ENCODE results near the gene NAGK. TPM values are rescaled to one million over a fixed set of nuclear protein-coding genes. Genes with fewer than 3 reads are reported as not detected.
"Not testable (repeated sequence)": the region's sequence is repeated elsewhere in the genome, so short reads cannot be mapped to it uniquely, and the experiment has no call there.

The NAGK gene
- 100 to 1,000 TPM in 3 of 6 donors, 10 to 100 TPM in 3; 74.8 to 140 (median 101) TPM for polyA plus RNA-seq (ENCODE audit: low read depth in 6 of 6)

DNA sequence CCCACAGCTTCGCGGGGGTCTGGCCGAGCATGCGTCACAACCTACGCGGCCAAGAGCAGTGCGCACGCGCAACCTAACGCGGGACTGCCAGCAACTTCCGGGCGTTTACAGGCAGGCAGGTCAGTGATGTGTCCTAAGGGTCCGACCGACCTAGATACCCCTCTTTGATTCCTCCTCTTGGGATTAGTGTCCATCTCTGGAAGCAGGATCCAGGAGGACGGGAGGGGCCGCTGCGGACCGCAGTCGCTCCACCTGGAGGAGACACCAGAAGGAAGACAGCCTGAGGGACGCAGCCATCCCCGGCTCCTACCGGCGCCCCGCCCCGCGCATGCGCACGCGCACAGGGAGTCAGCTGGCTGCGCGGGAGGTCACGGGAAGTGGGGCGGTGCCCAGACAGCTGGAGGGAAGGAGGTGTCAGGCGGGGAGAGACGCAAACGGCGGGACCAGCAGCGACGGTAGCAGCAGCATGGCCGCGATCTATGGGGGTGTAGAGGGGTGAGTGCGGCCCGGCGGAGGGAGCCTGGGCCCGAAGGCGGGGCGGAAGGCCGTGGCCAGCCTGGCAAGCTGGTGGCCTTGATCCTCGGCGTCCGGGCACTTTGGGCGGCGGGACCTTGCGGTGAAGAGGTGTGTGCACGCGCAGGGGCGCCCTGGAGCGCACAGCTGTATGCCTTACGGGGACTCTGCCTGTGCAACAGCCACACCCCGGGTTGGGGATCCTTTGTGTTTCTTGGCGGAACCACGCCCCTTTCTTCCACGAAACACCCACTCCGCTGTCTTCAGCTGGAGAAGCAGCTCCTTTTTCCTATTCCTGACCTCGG, at the start of gene NAGK:
Gene NAGK (plus strand): TSS at position 431 of the 818 bp plus-strand sequence. CDS start 36 bp downstream, at position 467.
- no peaks in the 10 kb centered on the region for H3K27me3 Mint-ChIP-seq
- peak within 1 kb of the TSS; percentile 87 to 99 (median 99) for H3K4me3 Mint-ChIP-seq
- no peaks in the 10 kb centered on the region for H3K9me3 Mint-ChIP-seq
- ATAC-seq (ENCODE audit: low read depth in 2 of 2) (peak; percentile 68 to 73), DNase-seq (peak; percentile 100)
- H3K36me3 Mint-ChIP-seq = peaks cover under 1 to 3% of the 10 kb centered on the region in 2 donors
- peaks cover 54 to 85% (median 84%) of the 10 kb centered on the region in 3 donors for H3K4me1 Mint-ChIP-seq
- H3K27ac Mint-ChIP-seq = peak within 1 kb of the TSS; percentile 89 to 100 (median 100)

DNA sequence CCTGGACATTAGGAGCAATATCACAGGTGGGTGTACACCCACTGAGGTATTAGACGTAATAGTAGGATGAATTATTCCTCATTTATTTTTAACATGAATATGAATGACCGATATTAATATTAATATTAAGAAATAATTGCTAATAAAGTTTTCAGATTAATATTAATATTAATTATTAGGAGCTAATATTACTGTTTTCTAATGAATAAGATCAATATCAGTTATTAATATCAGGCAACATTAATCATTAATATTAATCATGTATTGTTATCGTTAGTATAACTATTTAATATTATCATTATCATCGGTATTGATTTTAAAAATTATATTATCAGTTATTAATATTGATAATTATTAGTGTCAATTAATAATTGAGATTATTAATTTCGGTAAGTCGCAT, 48.5 kb upstream of the NAGK start:
- not testable (repeated sequence) for H3K4me1 Mint-ChIP-seq; H3K36me3 Mint-ChIP-seq; H3K27ac Mint-ChIP-seq; H3K9me3 Mint-ChIP-seq; ATAC-seq (ENCODE audit: low read depth in 2 of 2); DNase-seq; H3K4me3 Mint-ChIP-seq
- peaks cover 0 to 10% (median 9%) of the 10 kb centered on the region in 3 donors for H3K27me3 Mint-ChIP-seq

DNA sequence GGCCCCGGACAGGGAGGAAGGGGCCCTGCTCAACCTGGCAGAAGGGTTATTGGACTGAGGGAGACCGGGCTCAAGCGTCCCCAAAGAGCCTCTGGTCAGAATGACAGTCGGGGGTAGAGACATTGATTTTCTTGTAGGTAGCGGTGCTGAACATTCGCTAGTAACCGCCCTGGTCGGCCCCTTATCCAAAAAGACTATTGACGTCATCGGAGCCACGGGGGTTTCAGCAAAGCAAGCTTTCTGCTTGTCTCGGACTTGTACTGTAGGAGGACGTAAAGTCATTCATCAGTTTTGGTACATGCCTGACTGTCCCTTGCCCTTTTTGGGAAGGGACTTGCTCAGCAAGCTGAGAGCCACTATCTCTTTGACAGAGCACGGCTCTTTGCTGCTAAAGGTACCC, 47.1 kb upstream of the NAGK start:
- H3K4me1 Mint-ChIP-seq = not testable (repeated sequence)

DNA sequence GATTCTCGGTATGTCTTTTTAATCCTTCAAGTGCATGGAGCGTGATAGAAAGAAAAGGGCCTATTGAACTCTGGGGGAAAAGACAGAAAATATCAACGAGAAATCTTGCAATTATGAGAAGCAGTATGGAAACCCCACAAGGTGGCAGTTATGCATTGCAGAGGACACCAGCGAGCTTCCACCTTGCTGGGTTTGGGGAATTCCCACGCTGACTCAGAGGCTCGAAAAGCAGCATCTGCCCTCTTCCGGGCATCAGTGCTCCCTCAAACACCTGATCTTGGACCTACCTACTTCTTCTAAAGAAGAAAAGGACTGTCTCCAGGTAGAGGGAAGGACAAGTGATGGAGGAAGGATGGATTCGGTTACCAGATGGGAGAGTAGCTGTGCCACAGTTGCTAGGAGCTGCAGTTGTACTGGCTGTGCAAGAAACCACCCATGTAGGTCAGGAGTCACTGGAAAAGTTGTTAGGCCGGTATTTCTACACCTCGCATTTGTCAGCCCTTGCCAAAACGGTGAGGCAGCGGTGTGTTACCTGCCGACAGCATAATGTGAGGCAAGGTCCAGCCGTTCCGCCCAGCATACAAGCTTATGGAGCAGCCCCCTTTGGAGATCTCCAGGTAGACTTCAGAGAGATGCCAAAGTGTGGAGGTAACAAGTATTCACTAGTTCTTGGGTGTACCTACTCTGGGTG, 44.8 kb upstream of the NAGK start:
- H3K27ac Mint-ChIP-seq = peak overlapping the region in 2 of 6 donors; percentile 71 to 88

More for the DNA sequence above, 47.1 kb upstream of the NAGK start:
- H3K4me3 Mint-ChIP-seq; ATAC-seq (ENCODE audit: low read depth in 2 of 2); H3K36me3 Mint-ChIP-seq; H3K9me3 Mint-ChIP-seq; DNase-seq: not testable (repeated sequence)
- peaks cover 0 to 18% (median 16%) of the 10 kb centered on the region in 3 donors for H3K27me3 Mint-ChIP-seq
- peak overlapping the region in 1 of 6 donors; percentile 9 for H3K27ac Mint-ChIP-seq

DNA sequence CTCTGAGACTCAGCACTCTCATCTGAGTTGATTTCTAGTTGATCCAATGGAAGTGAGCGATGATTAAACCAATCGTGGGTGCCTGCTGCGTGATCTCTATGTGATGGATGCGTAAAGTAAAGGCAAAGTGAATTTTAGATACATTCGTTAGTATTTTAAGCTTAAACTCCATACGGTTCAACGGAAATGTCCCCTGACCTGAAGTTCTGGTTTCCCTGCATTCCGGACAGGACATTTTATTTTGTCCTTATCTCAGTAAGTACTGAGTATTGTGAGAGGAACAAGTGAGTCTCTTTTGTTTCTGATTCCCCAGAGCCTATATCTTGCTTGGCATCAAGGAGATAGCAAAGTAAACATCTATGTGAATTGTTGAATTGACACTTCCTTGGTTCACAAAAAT, 32.2 kb upstream of the NAGK start:
- not testable (repeated sequence) for H3K36me3 Mint-ChIP-seq; ATAC-seq (ENCODE audit: low read depth in 2 of 2); H3K9me3 Mint-ChIP-seq; H3K4me3 Mint-ChIP-seq; DNase-seq; H3K4me1 Mint-ChIP-seq
- H3K27me3 Mint-ChIP-seq = peaks cover 12 to 58% (median 54%) of the 10 kb centered on the region in 3 donors
- H3K27ac Mint-ChIP-seq = peak overlapping the region in 1 of 6 donors; percentile 36

More for the DNA sequence above, 44.8 kb upstream of the NAGK start:
- not testable (repeated sequence) for H3K9me3 Mint-ChIP-seq; H3K36me3 Mint-ChIP-seq; H3K4me1 Mint-ChIP-seq; ATAC-seq (ENCODE audit: low read depth in 2 of 2); H3K4me3 Mint-ChIP-seq
- peak; percentile 35 for DNase-seq
- peaks cover 0 to 18% (median 16%) of the 10 kb centered on the region in 3 donors for H3K27me3 Mint-ChIP-seq

DNA sequence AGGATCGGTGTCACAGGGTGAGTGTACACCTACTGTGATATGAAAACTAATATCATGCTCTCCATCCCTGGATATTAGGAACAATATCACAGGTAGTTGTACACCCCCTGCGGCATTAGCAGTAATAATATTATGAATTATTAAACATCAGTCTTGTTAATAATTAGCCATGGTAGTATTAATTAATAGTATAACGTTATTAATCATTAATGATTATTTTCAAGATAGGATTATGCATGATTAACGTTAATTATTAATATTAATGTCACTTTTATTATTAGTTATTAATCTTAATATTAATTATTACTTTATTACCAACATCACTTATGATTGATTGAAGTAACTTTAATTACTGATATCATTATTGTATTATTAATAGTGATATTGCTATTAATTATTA, 26.2 kb upstream of the NAGK start:
- no peaks in the 10 kb centered on the region for H3K4me1 Mint-ChIP-seq
- no peak overlapping the region for H3K27ac Mint-ChIP-seq
- H3K27me3 Mint-ChIP-seq = peaks cover 6 to 33% (median 28%) of the 10 kb centered on the region in 3 donors
- H3K9me3 Mint-ChIP-seq = no peaks in the 10 kb centered on the region
- no peaks in the 10 kb centered on the region for H3K36me3 Mint-ChIP-seq
- ATAC-seq (ENCODE audit: low read depth in 2 of 2) (no peak), DNase-seq (no peak)
- H3K4me3 Mint-ChIP-seq = no peak overlapping the region

DNA sequence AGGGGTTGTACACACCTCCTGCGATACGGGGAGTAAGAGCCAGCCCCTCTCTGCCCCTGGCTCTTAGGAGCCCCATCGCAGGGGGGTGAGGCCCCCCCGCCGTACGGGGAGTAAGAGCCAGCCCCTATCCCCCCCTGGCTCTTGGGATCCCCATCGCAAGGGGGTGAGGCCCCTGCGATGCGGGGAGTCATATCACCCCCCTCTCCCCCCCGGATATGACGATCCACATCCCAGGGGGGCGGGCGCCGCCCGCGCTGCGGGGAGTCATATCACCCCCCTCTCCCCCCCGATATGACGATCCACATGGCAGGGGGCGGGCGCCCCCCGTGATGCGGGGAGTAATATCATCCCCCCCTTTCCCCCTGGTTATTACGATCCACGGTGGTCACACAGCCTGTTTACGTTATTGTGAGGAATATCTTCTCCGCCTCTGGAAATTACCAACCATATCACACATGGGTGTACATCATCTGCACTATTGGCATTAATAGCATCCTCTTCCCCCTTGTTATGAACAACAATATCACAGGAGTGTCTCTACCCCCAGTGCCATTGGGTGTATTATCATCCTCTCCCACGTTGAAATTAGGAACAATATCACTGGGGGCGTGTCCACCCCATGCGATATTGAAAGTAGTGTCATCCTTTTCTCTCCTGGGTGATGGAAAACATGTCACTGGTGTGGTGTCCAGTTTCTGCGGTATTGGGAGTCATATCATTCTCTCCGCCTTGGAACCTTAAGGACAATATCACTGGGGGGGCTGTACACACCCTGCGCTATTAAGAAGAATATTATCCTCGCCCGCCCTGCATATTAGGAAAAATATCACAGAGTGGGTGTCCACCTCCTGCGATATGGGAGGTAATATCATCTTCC, 24.7 kb upstream of the NAGK start:
- no peak for DNase-seq
- peak overlapping the region in 1 of 8 donors; percentile 30 for H3K4me3 Mint-ChIP-seq
- no peak for ATAC-seq (ENCODE audit: low read depth in 2 of 2)
- no peaks in the 10 kb centered on the region for H3K36me3 Mint-ChIP-seq
- H3K9me3 Mint-ChIP-seq = no peaks in the 10 kb centered on the region
- H3K4me1 Mint-ChIP-seq = no peaks in the 10 kb centered on the region
- H3K27ac Mint-ChIP-seq = no peak overlapping the region
- peaks cover 6 to 21% (median 17%) of the 10 kb centered on the region in 3 donors for H3K27me3 Mint-ChIP-seq

DNA sequence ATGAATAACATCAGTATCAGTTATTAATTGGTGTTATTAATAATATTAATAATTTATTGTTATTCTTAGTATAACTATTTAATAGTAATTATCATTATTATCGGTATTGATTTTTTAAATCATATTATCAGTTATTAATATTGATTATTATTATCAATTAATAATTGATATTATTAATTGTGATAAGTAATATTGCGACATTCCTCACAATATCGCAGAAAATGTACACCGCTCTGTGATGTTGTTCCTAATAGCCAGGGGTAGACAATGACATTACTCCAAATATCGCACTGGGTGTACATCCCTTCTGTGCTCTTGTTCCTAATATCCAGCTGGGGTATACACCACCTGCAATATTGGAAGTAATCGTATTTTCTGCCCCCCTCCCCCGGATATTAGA, 23.3 kb upstream of the NAGK start:
- Mint-ChIP-seq H3K4me1 (peaks cover 0 to 8% (median 7%) of the 10 kb centered on the region in 3 donors), H3K36me3 (no peaks in the 10 kb centered on the region), H3K27me3 (peaks cover 6 to 21% (median 17%) of the 10 kb centered on the region in 3 donors), H3K27ac (no peak overlapping the region), H3K9me3 (no peaks in the 10 kb centered on the region), H3K4me3 (no peak overlapping the region)
- ATAC-seq (ENCODE audit: low read depth in 2 of 2) (no peak), DNase-seq (no peak)

DNA sequence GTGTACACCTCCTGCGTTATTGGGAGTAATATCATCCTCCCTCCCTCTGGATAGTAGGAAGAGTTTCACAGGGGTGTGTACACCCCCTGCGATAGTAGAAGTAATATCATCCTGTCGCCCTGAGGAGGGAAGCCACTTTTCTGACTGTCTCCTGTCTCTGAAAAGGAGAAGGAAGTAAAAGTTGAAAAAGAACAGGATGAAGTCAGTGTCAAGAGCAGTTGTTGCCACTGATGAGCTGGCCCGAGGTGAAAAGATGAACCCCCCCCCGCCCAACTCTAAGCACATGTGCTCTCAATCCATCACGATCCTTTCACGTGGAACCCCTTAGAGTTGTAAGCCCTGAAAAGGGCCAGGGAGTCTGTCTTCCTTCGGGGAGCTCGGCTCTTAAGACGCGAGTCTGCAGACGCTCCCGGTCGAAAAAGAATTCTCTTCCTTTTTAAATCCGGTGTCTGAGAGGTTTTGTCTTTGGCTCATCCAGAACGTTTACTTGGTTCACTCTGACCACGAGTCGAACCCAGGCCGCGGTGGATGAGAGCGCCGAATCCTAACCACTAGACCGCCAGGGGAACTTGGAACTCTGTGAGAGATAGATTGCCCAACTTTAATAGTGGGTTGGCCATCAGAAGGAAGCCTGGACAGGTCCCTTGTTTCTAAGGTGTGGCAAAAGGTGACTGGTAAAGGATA, 22.4 kb upstream of the NAGK start:
- no peak for ATAC-seq (ENCODE audit: low read depth in 2 of 2)
- H3K27me3 Mint-ChIP-seq = peaks cover 6 to 21% (median 17%) of the 10 kb centered on the region in 3 donors

DNA sequence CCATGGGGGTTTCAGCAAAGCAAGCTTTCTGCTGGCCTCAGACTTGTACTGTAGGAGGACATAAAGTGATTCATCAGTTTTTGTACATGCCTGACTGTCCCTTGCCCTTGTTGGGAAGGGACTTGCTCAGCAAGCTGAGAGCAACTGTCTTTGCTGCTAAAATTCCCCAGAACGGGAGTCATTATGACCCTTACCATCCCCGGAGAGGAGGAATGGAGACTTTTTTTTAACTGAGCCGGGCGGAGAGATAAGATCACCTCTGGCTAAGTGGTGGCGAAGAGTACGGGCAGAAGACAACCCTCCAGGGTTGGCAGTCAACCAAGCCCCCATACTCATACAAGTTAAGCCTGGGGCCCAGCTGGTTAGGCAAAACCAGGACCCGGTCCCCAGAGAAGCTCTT, 20.4 kb upstream of the NAGK start:
- Mint-ChIP-seq H3K27ac (peak overlapping the region in 2 of 6 donors; percentile 62 to 63), H3K27me3 (peaks cover 14 to 24% (median 21%) of the 10 kb centered on the region in 3 donors)

More for the DNA sequence above, 22.4 kb upstream of the NAGK start:
- DNase-seq = no peak
- Mint-ChIP-seq H3K4me3 (no peak overlapping the region), H3K9me3 (no peaks in the 10 kb centered on the region), H3K27ac (peak overlapping the region in 1 of 6 donors; percentile 61), H3K36me3 (no peaks in the 10 kb centered on the region), H3K4me1 (peaks cover 0 to 8% (median 7%) of the 10 kb centered on the region in 3 donors)

DNA sequence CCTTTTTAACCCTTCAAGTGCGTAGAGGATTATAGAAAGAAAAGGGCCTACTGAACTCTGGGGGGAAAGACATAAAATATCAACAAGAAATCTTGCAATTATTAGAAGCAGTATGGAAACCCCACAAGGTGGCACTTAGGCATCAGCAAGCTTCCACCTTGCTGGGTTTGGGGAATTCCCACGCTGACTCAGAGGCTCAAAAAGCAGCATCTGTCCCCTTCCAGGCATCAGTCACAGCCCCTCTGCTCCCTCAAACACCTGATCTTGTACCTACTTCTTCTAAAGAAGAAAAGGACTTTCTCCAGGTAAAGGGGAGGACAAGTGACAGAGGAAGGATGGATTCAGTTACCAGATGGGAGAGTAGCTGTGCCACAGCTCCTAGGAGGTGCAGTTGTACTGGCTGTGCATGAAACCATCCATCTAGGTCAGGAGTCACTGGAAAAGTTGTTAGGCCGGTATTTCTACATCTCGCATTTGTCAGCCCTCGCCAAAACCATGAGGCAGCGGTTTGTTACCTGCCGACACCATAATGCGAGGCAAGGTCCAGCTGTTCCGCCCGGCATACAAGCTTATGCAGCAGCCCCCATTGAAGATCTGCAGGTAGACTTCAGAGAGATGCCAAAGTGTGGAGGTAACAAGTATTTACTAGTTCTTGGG, 18.6 kb upstream of the NAGK start:
- DNase-seq (peak; percentile 50), ATAC-seq (ENCODE audit: low read depth in 2 of 2) (peak; percentile 47 to 68)
- not testable (repeated sequence) for H3K9me3 Mint-ChIP-seq

More for the DNA sequence above, 20.4 kb upstream of the NAGK start:
- Mint-ChIP-seq H3K4me3 (no peak overlapping the region), H3K36me3 (no peaks in the 10 kb centered on the region), H3K4me1 (peaks cover 0 to 8% (median 7%) of the 10 kb centered on the region in 3 donors), H3K9me3 (no peaks in the 10 kb centered on the region)
- no peak for DNase-seq
- no peak for ATAC-seq (ENCODE audit: low read depth in 2 of 2)

DNA sequence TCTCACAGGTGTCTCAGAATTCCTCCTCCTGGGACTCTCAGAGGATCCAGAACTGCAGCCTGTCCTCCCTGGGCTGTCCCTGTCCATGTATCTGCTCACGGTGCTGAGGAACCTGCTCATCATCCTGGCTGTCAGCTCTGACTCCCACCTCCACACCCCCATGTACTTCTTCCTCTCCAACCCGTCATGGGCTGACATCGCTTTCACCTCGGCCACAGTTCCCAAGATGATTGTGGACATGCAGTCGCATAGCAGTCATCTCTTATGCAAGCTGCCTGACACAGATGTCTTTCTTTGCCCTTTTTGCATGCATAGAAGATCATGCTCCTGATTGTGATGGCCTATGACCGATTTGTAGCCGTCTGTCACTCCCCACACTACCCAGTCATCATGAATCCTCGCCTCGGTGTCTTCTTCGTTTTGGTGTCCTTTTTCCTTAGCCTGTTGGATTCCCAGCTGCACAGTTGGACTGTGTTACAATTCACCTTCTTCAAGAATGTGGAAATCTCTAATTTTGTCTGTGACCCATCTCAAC, 13.2 kb upstream of the NAGK start:
- not testable (repeated sequence) for H3K36me3 Mint-ChIP-seq; ATAC-seq (ENCODE audit: low read depth in 2 of 2); H3K4me3 Mint-ChIP-seq; DNase-seq; H3K4me1 Mint-ChIP-seq; H3K9me3 Mint-ChIP-seq
- peak overlapping the region in 2 of 6 donors; percentile 63 to 71 for H3K27ac Mint-ChIP-seq
- peaks cover 8 to 16% (median 14%) of the 10 kb centered on the region in 3 donors for H3K27me3 Mint-ChIP-seq

More for the DNA sequence above, 18.6 kb upstream of the NAGK start:
- Mint-ChIP-seq H3K27ac (peak overlapping the region in 4 of 6 donors; percentile 32 to 65 (median 44)), H3K27me3 (peaks cover 7 to 12% (median 8%) of the 10 kb centered on the region in 3 donors)
- H3K36me3 Mint-ChIP-seq, H3K4me3 Mint-ChIP-seq, H3K4me1 Mint-ChIP-seq: not testable (repeated sequence)
